K562 (cell line): ENCODE results near the gene SP6. TPM values are rescaled to one million over a fixed set of nuclear protein-coding genes. Genes with fewer than 3 reads are reported as not detected.

Experiments
- ATAC-seq: fragments of 200-7000 bp; cut with Tn5 transposase; 3 replicates; pipeline ENCODE4 v1.9.1; 2020; ENCODE audit warnings: moderate library complexity
- BruUV-seq: library from RNA; stranded (reverse); fragments of 400-500 nt; replicated peaks from 2 replicates; lab custom pipeline; 2021; lab: Mats Ljungman, UMichigan
- CTCF ChIA-PET: fragments of 300-600 bp; formaldehyde crosslinking; extraction: SDS; loops from one replicate; lab custom pipeline; 2021; ENCODE audit warnings: low intra/inter-chr PET ratio; lab: Yijun Ruan, JAX
- POLR2A ChIA-PET: fragments of 300-600, 350-650 bp; sonication (Branson Sonifier 250); formaldehyde crosslinking; extraction: SDS; loops from one replicate; lab custom pipeline; 2021; ENCODE audit warnings: antibody characterized with exemption, inconsistent platforms; lab: Yijun Ruan, JAX
- DNase-seq, 4 experiments: peaks; one replicate each; pipeline versions ENCODE4 v3.0.0 to v3.0.0-alpha.2; 2011 to 2018; ENCODE audit warnings: low spot score in 3 of 4, mixed read lengths in 3 of 4; ENCODE audit errors: extremely low read depth in 1 of 4
- FAIRE-seq: peaks from 2 replicates; lab custom pipeline; 2011; peaks lifted over from hg19 to GRCh38; lab: Jason Lieb, UNC
- H2AFZ ChIP-seq: 2 replicates; pipeline ENCODE4 v1.6.0; 2011; ENCODE audit warnings: low read depth, low read length, control low read depth, inconsistent platforms
- H3K27ac ChIP-seq: fragments of 200-600 bp; 3 replicates; pipeline ENCODE4 v1.8.0; 2011; ENCODE audit warnings: low read depth, mild to moderate bottlenecking, control low read depth, inconsistent platforms, low read length, moderate library complexity, mixed read lengths; ENCODE audit errors: extremely low read depth
- H3K27me3 ChIP-seq, 2 experiments: fragments of 300-600 bp in 1 of 2; 2 replicates in 1 of 2; 3 replicates in 1 of 2; pipeline versions ENCODE4 v1.6.0 to v1.8.0; 2011; ENCODE audit warnings: inconsistent platforms in 2 of 2, low read length in 2 of 2, mild to moderate bottlenecking in 1 of 2, mixed read lengths in 1 of 2, moderate library complexity in 1 of 2; ENCODE audit not compliant: control insufficient read depth in 2 of 2, insufficient read depth in 2 of 2
- H3K36me3 ChIP-seq: fragments of 300-600 bp; 3 replicates; pipeline ENCODE4 v1.8.0; 2011; ENCODE audit warnings: mild to moderate bottlenecking, low read length, inconsistent platforms; ENCODE audit not compliant: control insufficient read depth, insufficient read depth
- H3K4me1 ChIP-seq, 2 experiments: fragments of 200-600 bp in 1 of 2; replicated peaks in 1 of 2; 2 replicates in 1 of 2; 3 replicates in 1 of 2; pipeline versions ENCODE4 v1.5.1 to v1.8.0; 2011; ENCODE audit warnings: inconsistent platforms in 2 of 2, low read length in 2 of 2, mild to moderate bottlenecking in 1 of 2, mixed read lengths in 1 of 2, moderate library complexity in 1 of 2; ENCODE audit not compliant: control insufficient read depth in 2 of 2, insufficient read depth in 2 of 2
- H3K4me2 ChIP-seq: 2 replicates; pipeline ENCODE4 v1.6.1; 2011; ENCODE audit warnings: low read length, control low read depth, inconsistent platforms, mixed read lengths; ENCODE audit not compliant: insufficient read depth
- H3K4me3 ChIP-seq: fragments of 200-600 bp; sonication (generic), shearing (Covaris generic); 2 replicates; pipeline ENCODE4 v1.5.1; 2016; ENCODE audit warnings: control low read depth, inconsistent platforms
- H3K79me2 ChIP-seq: fragments of 200-600 bp; 3 replicates; pipeline ENCODE4 v1.8.0; 2011; ENCODE audit warnings: low read length, inconsistent platforms; ENCODE audit not compliant: control insufficient read depth, insufficient read depth
- H3K9ac ChIP-seq, 2 experiments: 2 replicates each; pipeline versions ENCODE4 v1.6.0 to v1.6.1; 2011; ENCODE audit warnings: low read depth in 2 of 2, low read length in 2 of 2, control low read depth in 1 of 2, inconsistent platforms in 1 of 2, mild to moderate bottlenecking in 1 of 2, mixed read lengths in 1 of 2; ENCODE audit not compliant: insufficient read depth in 1 of 2
- H3K9me1 ChIP-seq: one replicate; pipeline ENCODE4 v1.6.0; 2011; ENCODE audit warnings: inconsistent platforms, mild to moderate bottlenecking, low read length, moderate library complexity; ENCODE audit not compliant: control insufficient read depth, insufficient read depth
- H3K9me3 ChIP-seq: replicated peaks from 2 replicates; pipeline ENCODE4 v1.5.1; 2011; ENCODE audit warnings: low read depth, low read length, inconsistent platforms; ENCODE audit not compliant: control insufficient read depth, insufficient read depth
- H4K20me1 ChIP-seq: replicated peaks from 2 replicates; pipeline ENCODE4 v1.6.1; 2011; ENCODE audit warnings: low read length, inconsistent platforms, mixed read lengths; ENCODE audit not compliant: control insufficient read depth, insufficient read depth
- CBFA2T2 ChIP-seq: fragments of 450-650 bp; conservative IDR thresholded peaks from 2 replicates; pipeline ENCODE4 v1.6.1; 2017; ENCODE audit warnings: mild to moderate bottlenecking
- DIDO1 ChIP-seq: fragments of 450-650 bp; IDR thresholded peaks from 2 replicates; pipeline ENCODE4 v1.6.1; 2016; ENCODE audit warnings: low read depth, missing biosample characterization, missing genetic modification characterization
- FIP1L1 ChIP-seq: fragments of 200-400 bp; formaldehyde crosslinking; IDR thresholded peaks from 2 replicates; pipeline ENCODE4 v1.6.1; 2018; ENCODE audit warnings: mild to moderate bottlenecking, low read depth, low read length; ENCODE audit not compliant: poor library complexity, severe bottlenecking
- FOXK2 ChIP-seq, 2 experiments: fragments of 450-650 bp; IDR thresholded peaks in 1 of 2; conservative IDR thresholded peaks in 1 of 2; 2 replicates each; pipeline ENCODE4 v1.6.1; 2016; ENCODE audit warnings: low read depth in 2 of 2, mild to moderate bottlenecking in 1 of 2
- HNRNPLL ChIP-seq: fragments of 200-400 bp; formaldehyde crosslinking; IDR thresholded peaks from 2 replicates; pipeline ENCODE4 v1.6.1; 2017; ENCODE audit warnings: low read length, low read depth, mild to moderate bottlenecking; ENCODE audit not compliant: poor library complexity, severe bottlenecking
- ILF3 ChIP-seq: fragments of 450-650 bp; IDR thresholded peaks from 2 replicates; pipeline ENCODE4 v1.6.1; 2018; ENCODE audit warnings: antibody characterized with exemption, mild to moderate bottlenecking, moderate library complexity, borderline replicate concordance
- ILK ChIP-seq: fragments of 450-650 bp; IDR thresholded peaks from 2 replicates; pipeline ENCODE4 v1.6.1; 2016; ENCODE audit warnings: missing genetic modification characterization, low read depth, mild to moderate bottlenecking, missing compliant biosample characterization, moderate library complexity, borderline replicate concordance
- KLF10 ChIP-seq: fragments of 250-450 bp; sonication (Bioruptor Pico); IDR thresholded peaks from 2 replicates; pipeline ENCODE4 v1.6.1; 2021; ENCODE audit warnings: matching md5 sums
- MTF1 ChIP-seq: fragments of 250-450 bp; sonication (Bioruptor Pico); IDR thresholded peaks from 2 replicates; pipeline ENCODE4 v1.9.0; 2021; ENCODE audit warnings: moderate library complexity, mild to moderate bottlenecking, inconsistent platforms, borderline replicate concordance
- RBM14 ChIP-seq: fragments of 200-400 bp; formaldehyde crosslinking; IDR thresholded peaks from 2 replicates; pipeline ENCODE4 v1.6.1; 2018; ENCODE audit warnings: low read depth, mild to moderate bottlenecking, low read length, moderate library complexity, borderline replicate concordance; ENCODE audit not compliant: insufficient read depth
- SP2 ChIP-seq: IDR thresholded peaks from 2 replicates; pipeline ENCODE4 v1.6.1; 2011; ENCODE audit warnings: mild to moderate bottlenecking, low read depth, low read length, moderate library complexity; ENCODE audit not compliant: poor library complexity, severe bottlenecking; ENCODE audit errors: extremely low read depth
- ZNF347 ChIP-seq: fragments of 450-650 bp; formaldehyde crosslinking; IDR thresholded peaks from 2 replicates; pipeline ENCODE4 v1.4.0; 2020; ENCODE audit warnings: low read depth, mild to moderate bottlenecking, moderate library complexity
- ZSCAN29 ChIP-seq: fragments of 450-650 bp; IDR thresholded peaks from 2 replicates; pipeline ENCODE4 v1.6.1; 2017
- WGBS: fragments of 100-300 bp; shearing (Covaris generic); methylation state at CpG from one replicate; pipeline ENCODE4 v1.1.6; 2016; ENCODE audit warnings: low coverage, mixed read lengths; ENCODE audit not compliant: insufficient coverage; ENCODE audit errors: missing lambda C conversion rate; 5-methylcytosine and 5-hydroxymethylcytosine counted together
- in situ Hi-C: fragments of 300-500 bp; cut with MboI; formaldehyde crosslinking; loops from 4 replicates; pipeline ENCODE4 v1.15.0; 2018; ENCODE audit warnings: inconsistent platforms, mixed read lengths
- intact Hi-C: fragments of 100-400 bp; cut with micrococcal nuclease; formaldehyde crosslinking; loops from 2 replicates; pipeline ENCODE4 v1.14.2; 2022
- polyA plus RNA-seq, 8 experiments: library from polyadenylated mRNA; depleted of rRNA in 4 of 8; stranded (reverse) in 5 of 8; unstranded in 3 of 8; fragments of >200 nt; fragmentation: Nextera tagmentation in 2 of 8; fragmentation: Illumina TruSeq in 1 of 8; extraction: Ambion mirVana in 2 of 8; extraction: Trizol in 1 of 8; gene quantifications; 2 replicates each; pipeline versions ENCODE4 v1.2.1 to v1.2.3, GENCODE V29; 2011 to 2014; ENCODE audit warnings: inconsistent platforms in 1 of 8, missing spikeins in 1 of 8
- total RNA-seq, 7 experiments: library from RNA; depleted of rRNA in 6 of 7; stranded (reverse); fragments of >200 nt in 6 of 7; fragmentation: Illumina TruSeq in 2 of 7; extraction: Trizol in 2 of 7; gene quantifications; 2 replicates each; pipeline versions ENCODE4 v1.2.1 to v1.2.3, GENCODE V29; 2011 to 2021; ENCODE audit warnings: low replicate concordance in 1 of 7
- TF ChIP-seq, protein P1 (sequence below): fragments of 250-450 bp; sonication (Bioruptor Pico); IDR thresholded peaks from 2 replicates; pipeline ENCODE4 v1.5.1; 2021; ENCODE audit warnings: mild to moderate bottlenecking
- TF ChIP-seq, protein P2 (sequence below): fragments of 250-450 bp; sonication (Bioruptor Pico); IDR thresholded peaks from 2 replicates; pipeline ENCODE4 v1.4.0; 2020; ENCODE audit warnings: mild to moderate bottlenecking, moderate library complexity, borderline replicate concordance
- TF ChIP-seq, protein P3 (sequence below): sonication (generic); formaldehyde crosslinking; IDR thresholded peaks from 2 replicates; pipeline ENCODE4 v1.8.0; 2022; ENCODE audit warnings: missing genetic modification reagents, mild to moderate bottlenecking, moderate library complexity, borderline replicate concordance

SP6 gene
- total and polyA plus RNA-seq, 9 of the 15 experiments (the other 6 are each of a cell fraction or from before 2014, with no cell fraction given) = 0.11 to 7.9 (median 2.2) TPM

DNA sequence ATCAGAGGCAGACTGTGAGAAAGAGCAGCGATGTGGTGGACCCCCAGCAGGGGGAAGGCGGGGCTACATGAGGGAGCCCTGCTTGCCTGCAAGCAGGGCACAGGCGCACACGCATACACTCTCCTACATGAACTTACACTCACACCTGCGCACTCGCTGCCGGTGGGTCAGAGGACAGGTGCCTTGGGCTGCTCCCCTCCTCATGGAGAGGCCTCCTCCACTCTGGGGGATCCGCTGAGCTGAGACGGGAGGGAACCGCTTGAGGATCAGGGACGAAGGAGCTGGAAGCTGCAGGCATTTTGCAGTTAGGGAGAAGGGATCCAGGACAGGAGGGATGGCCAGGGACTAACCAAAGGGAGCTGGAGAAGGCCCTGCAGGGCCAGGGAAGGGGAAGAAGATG, 43.5 kb downstream of the SP6 start:
- BruUV-seq = no TSS peak
- in situ Hi-C loops (no loop called here), intact Hi-C loops (no loop called here)
- peaks cover 0 to 12% of the 10 kb centered on the region in 2 experiments; a peak in 2 of 5 replicates for H3K27me3 ChIP-seq
- 0 out of 2 replicates have a peak, but pooled peaks cover 4% of the 10 kb centered on the region for H4K20me1 ChIP-seq
- H3K27ac ChIP-seq = no peak overlapping the region
- DNase-seq (no peak), FAIRE-seq (no peak), ATAC-seq (no peak)
- ChIA-PET CTCF (no interaction called here), POLR2A (no interaction called here)
- WGBS = 62% methylated on average over 8 of the region's 11 CpGs
- TF ChIP-seq ILF3 (no peak), MTF1 (CRISPR knock-in tag) (no peak), CBFA2T2 (no peak), SP2 (no peak), FOXK2 (conservative IDR thresholded peaks at IDR 0.05 in 1 of 2, IDR thresholded peaks at IDR 0.05 in 1 of 2; ENCODE audit: low read depth in 2 of 2) (no peak), ZSCAN29 (no peak), ZNF347 (no peak), HNRNPLL (no peak), FIP1L1 (no peak), KLF10 (CRISPR knock-in tag) (no peak), RBM14 (no peak), DIDO1 (no peak), ILK (tag) (no peak)
- TF ChIP-seq, protein P1, sequence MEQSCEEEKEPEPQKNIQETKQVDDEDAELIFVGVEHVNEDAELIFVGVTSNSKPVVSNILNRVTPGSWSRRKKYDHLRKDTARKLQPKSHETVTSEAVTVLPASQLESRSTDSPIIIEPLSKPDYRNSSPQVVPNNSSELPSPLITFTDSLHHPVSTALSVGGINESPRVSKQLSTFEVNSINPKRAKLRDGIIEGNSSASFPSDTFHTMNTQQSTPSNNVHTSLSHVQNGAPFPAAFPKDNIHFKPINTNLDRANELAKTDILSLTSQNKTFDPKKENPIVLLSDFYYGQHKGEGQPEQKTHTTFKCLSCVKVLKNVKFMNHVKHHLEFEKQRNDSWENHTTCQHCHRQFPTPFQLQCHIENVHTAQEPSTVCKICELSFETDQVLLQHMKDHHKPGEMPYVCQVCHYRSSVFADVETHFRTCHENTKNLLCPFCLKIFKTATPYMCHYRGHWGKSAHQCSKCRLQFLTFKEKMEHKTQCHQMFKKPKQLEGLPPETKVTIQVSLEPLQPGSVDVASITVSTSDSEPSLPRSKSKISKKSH (CRISPR knock-in tag) = no peak
- TF ChIP-seq, protein P2, sequence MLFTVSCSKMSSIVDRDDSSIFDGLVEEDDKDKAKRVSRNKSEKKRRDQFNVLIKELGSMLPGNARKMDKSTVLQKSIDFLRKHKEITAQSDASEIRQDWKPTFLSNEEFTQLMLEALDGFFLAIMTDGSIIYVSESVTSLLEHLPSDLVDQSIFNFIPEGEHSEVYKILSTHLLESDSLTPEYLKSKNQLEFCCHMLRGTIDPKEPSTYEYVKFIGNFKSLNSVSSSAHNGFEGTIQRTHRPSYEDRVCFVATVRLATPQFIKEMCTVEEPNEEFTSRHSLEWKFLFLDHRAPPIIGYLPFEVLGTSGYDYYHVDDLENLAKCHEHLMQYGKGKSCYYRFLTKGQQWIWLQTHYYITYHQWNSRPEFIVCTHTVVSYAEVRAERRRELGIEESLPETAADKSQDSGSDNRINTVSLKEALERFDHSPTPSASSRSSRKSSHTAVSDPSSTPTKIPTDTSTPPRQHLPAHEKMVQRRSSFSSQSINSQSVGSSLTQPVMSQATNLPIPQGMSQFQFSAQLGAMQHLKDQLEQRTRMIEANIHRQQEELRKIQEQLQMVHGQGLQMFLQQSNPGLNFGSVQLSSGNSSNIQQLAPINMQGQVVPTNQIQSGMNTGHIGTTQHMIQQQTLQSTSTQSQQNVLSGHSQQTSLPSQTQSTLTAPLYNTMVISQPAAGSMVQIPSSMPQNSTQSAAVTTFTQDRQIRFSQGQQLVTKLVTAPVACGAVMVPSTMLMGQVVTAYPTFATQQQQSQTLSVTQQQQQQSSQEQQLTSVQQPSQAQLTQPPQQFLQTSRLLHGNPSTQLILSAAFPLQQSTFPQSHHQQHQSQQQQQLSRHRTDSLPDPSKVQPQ = no peak
- TF ChIP-seq, protein P3, sequence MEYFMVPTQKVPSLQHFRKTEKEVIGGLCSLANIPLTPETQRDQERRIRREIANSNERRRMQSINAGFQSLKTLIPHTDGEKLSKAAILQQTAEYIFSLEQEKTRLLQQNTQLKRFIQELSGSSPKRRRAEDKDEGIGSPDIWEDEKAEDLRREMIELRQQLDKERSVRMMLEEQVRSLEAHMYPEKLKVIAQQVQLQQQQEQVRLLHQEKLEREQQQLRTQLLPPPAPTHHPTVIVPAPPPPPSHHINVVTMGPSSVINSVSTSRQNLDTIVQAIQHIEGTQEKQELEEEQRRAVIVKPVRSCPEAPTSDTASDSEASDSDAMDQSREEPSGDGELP (CRISPR knock-in tag) = no peak
- H3K36me3 ChIP-seq = peaks cover 25% of the 10 kb centered on the region; the same call in 1 of the 3 replicates
- H3K9ac ChIP-seq = peak overlapping the region in 1 of 2 experiments; percentile 64; a peak in 1 of 4 replicates
- H3K4me2 ChIP-seq = no peak overlapping the region
- H3K79me2 ChIP-seq = no peaks in the 10 kb centered on the region
- no peaks in the 10 kb centered on the region for H3K9me3 ChIP-seq
- H2AFZ ChIP-seq = no peak overlapping the region
- H3K9me1 ChIP-seq = peaks cover 6% of the 10 kb centered on the region
- H3K4me3 ChIP-seq = no peak overlapping the region
- H3K4me1 ChIP-seq = peaks cover 22 to 39% of the 10 kb centered on the region in 2 experiments
